Measurements from ENCODE around the gene LIG3. TPM values are rescaled to one million over a fixed set of nuclear protein-coding genes. Genes with fewer than 3 reads are reported as not detected.

Gene LIG3
- polyA plus RNA-seq, 3 donors, result 6.0 to 14.6 (median 7.5) TPM

DNA sequence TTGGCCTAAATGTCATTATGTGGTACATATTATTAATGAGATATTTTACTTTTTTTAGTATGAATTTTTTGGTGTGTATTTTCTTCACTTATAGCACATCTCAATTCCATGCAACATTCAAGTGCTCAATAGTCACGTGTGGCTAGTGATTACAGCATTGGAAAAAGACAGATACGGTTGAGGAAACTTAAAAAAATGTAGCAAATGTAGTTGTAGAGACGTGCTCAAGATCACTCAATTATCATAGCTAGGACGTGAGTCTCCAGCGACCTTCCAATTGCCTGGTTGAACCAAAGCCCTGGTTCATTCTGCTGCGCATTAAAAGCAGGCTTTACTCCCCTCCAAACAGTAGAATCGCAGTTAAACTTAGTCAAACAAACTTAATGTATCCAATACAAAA, 1.2 kb upstream of the LIG3 start:
- no peak overlapping the region for H3K27ac Mint-ChIP-seq
- no peak overlapping the region for H3K9ac ChIP-seq (ENCODE audit: insufficient read depth, low read length, poor library complexity, severe bottlenecking)
- no peak for DNase-seq

GRCh38 chr17:34979650-34980352, 511 bp upstream of the LIG3 start:
- Mint-ChIP-seq H3K27me3 (ENCODE audit: low read depth in 3 of 3) (peaks cover 0 to 4% (median 3%) of the 10 kb centered on the region in 3 donors), H3K36me3 (peaks cover 18% of the 10 kb centered on the region in 2 donors), H3K4me1 (peaks cover 29% of the 10 kb centered on the region), H3K27ac (peak overlapping the region; percentile 84 to 96 (median 94)), H3K9me3 (no peaks in the 10 kb centered on the region), H3K4me3 (peak overlapping the region; percentile 81 to 93)
- peak overlapping the region; percentile 23 to 94 for H3K27ac ChIP-seq (ENCODE audit: low read depth in 1 of 2, low read length in 2 of 2)
- peak overlapping the region; percentile 87 for H2AFZ ChIP-seq (ENCODE audit: insufficient read depth, low read depth, low read length, poor library complexity, severe bottlenecking)
- peaks cover 35% of the 10 kb centered on the region for H3K79me2 ChIP-seq (ENCODE audit: insufficient read depth, low read length)
- no peaks in the 10 kb centered on the region for H3K9me3 ChIP-seq (replicated peaks in 1 of 2; ENCODE audit: control insufficient read depth in 1 of 2, insufficient read depth in 1 of 2, low read length in 2 of 2)
- DNase-seq, result no peak
- peak overlapping the region; percentile 68 to 86 (median 83) for H3K4me3 ChIP-seq (replicated peaks in 1 of 3; ENCODE audit: low read depth in 2 of 3, low read length in 3 of 3)
- 38% methylated on average over 11 of the region's 15 CpGs for WGBS (ENCODE audit: insufficient coverage)
- peaks cover 9 to 21% of the 10 kb centered on the region in 2 donors for H3K36me3 ChIP-seq (replicated peaks in 1 of 2; ENCODE audit: control insufficient read depth in 1 of 2, insufficient read depth in 2 of 2, low read length in 2 of 2)
- peak overlapping the region; percentile 80 for H3K4me2 ChIP-seq (replicated peaks; ENCODE audit: extremely low read depth, low read length, poor library complexity, severe bottlenecking)
- TF ChIP-seq, protein P1, sequence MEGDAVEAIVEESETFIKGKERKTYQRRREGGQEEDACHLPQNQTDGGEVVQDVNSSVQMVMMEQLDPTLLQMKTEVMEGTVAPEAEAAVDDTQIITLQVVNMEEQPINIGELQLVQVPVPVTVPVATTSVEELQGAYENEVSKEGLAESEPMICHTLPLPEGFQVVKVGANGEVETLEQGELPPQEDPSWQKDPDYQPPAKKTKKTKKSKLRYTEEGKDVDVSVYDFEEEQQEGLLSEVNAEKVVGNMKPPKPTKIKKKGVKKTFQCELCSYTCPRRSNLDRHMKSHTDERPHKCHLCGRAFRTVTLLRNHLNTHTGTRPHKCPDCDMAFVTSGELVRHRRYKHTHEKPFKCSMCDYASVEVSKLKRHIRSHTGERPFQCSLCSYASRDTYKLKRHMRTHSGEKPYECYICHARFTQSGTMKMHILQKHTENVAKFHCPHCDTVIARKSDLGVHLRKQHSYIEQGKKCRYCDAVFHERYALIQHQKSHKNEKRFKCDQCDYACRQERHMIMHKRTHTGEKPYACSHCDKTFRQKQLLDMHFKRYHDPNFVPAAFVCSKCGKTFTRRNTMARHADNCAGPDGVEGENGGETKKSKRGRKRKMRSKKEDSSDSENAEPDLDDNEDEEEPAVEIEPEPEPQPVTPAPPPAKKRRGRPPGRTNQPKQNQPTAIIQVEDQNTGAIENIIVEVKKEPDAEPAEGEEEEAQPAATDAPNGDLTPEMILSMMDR (IDR thresholded peaks at IDR 0.05), result no peak
- peaks cover 16 to 22% of the 10 kb centered on the region in 2 donors for H3K4me1 ChIP-seq (ENCODE audit: control insufficient read depth in 1 of 2, insufficient read depth in 2 of 2, low read length in 2 of 2)
- peak overlapping the region; percentile 98 for H3K9ac ChIP-seq (ENCODE audit: insufficient read depth, low read length, poor library complexity, severe bottlenecking)
- intact Hi-C loops (cut with micrococcal nuclease), result loop anchor here in 1 of 2 donors (5.0 kb wide), 1 partner anchor 108 kb away; no protein-coding TSS in a partner anchor
- no peaks in the 10 kb centered on the region for H3K27me3 ChIP-seq (ENCODE audit: control insufficient read depth in 2 of 2, insufficient read depth in 2 of 2, low read length in 2 of 2)
- H4K20me1 ChIP-seq (ENCODE audit: insufficient read depth, low read length), result no peaks in the 10 kb centered on the region

More for the DNA sequence above, 1.2 kb upstream of the LIG3 start:
- Histone ChIP-seq H3K4me3 (replicated peaks in 1 of 3; ENCODE audit: low read depth in 2 of 3, low read length in 3 of 3) (no peak overlapping the region), H3K4me1 (ENCODE audit: control insufficient read depth in 1 of 2, insufficient read depth in 2 of 2, low read length in 2 of 2) (peaks cover 16 to 24% of the 10 kb centered on the region in 2 donors), H3K27me3 (ENCODE audit: control insufficient read depth in 2 of 2, insufficient read depth in 2 of 2, low read length in 2 of 2) (no peaks in the 10 kb centered on the region), H2AFZ (ENCODE audit: insufficient read depth, low read depth, low read length, poor library complexity, severe bottlenecking) (no peak overlapping the region), H3K27ac (ENCODE audit: low read depth in 1 of 2, low read length in 2 of 2) (no peak overlapping the region), H4K20me1 (ENCODE audit: insufficient read depth, low read length) (no peaks in the 10 kb centered on the region), H3K4me2 (replicated peaks; ENCODE audit: extremely low read depth, low read length, poor library complexity, severe bottlenecking) (no peak overlapping the region), H3K79me2 (ENCODE audit: insufficient read depth, low read length) (peaks cover 29% of the 10 kb centered on the region), H3K9me3 (replicated peaks in 1 of 2; ENCODE audit: control insufficient read depth in 1 of 2, insufficient read depth in 1 of 2, low read length in 2 of 2) (no peaks in the 10 kb centered on the region), H3K36me3 (replicated peaks in 1 of 2; ENCODE audit: control insufficient read depth in 1 of 2, insufficient read depth in 2 of 2, low read length in 2 of 2) (peaks cover 9 to 15% of the 10 kb centered on the region in 2 donors)
- Mint-ChIP-seq H3K27me3 (ENCODE audit: low read depth in 3 of 3) (peaks cover 0 to 4% (median 0%) of the 10 kb centered on the region in 3 donors), H3K9me3 (no peaks in the 10 kb centered on the region), H3K4me3 (no peak overlapping the region), H3K4me1 (peaks cover 28% of the 10 kb centered on the region), H3K36me3 (peaks cover 12 to 15% of the 10 kb centered on the region in 2 donors)
- intact Hi-C loops (cut with micrococcal nuclease), result no loop called here
- WGBS (ENCODE audit: insufficient coverage), result 92% methylated on average over 5 of the region's 7 CpGs
- TF ChIP-seq, protein P1 (IDR thresholded peaks at IDR 0.05), result no peak

Measured in CD14-positive monocyte (primary cell).